K562 (cell line): ENCODE measurements around the gene CNIH3.

ENCODE experiments used
- BHLHE40 ChIP-seq: IDR thresholded peaks from 2 replicates; pipeline ENCODE4 v1.6.1; 2011; ENCODE audit warnings: low read length, improper control_type of control experiment
- CREB3L1 ChIP-seq: fragments of 450-650 bp; IDR thresholded peaks from 2 replicates; pipeline ENCODE4 v1.6.1; 2014; ENCODE audit warnings: low read depth, mild to moderate bottlenecking, moderate library complexity, borderline replicate concordance
- CREM ChIP-seq: IDR thresholded peaks from 2 replicates; pipeline ENCODE4 v1.6.1; 2014; ENCODE audit warnings: antibody characterized with exemption, low read depth
- MYNN ChIP-seq, 2 experiments: sonication (generic); formaldehyde crosslinking in 1 of 2; IDR thresholded peaks; 2 replicates each; pipeline versions ENCODE4 v1.5.0 to v1.6.1; 2016 to 2020; ENCODE audit warnings: antibody characterized with exemption in 1 of 2, missing genetic modification reagents in 1 of 2
- NONO ChIP-seq, 2 experiments: fragments of 200-400 bp in 1 of 2; fragments of 450-650 bp in 1 of 2; formaldehyde crosslinking in 1 of 2; IDR thresholded peaks; 2 replicates each; pipeline ENCODE4 v1.6.1; 2017; ENCODE audit warnings: low read depth in 2 of 2, mild to moderate bottlenecking in 2 of 2, moderate library complexity in 2 of 2, low read length in 1 of 2
- POLR2A ChIP-seq: fragments of 450-650 bp; conservative IDR thresholded peaks from 2 replicates; pipeline ENCODE4 v1.6.1; 2016
- SP1 ChIP-seq: sonication (generic); formaldehyde crosslinking; IDR thresholded peaks from 2 replicates; pipeline ENCODE4 v1.8.1; 2022; ENCODE audit warnings: mild to moderate bottlenecking, missing genetic modification reagents
- ZBTB33 ChIP-seq: sonication (generic); formaldehyde crosslinking; IDR thresholded peaks from 2 replicates; pipeline ENCODE4 v1.8.1; 2023; ENCODE audit warnings: mild to moderate bottlenecking, missing genetic modification reagents
- ZEB2 ChIP-seq: fragments of 450-650 bp; IDR thresholded peaks from 2 replicates; pipeline ENCODE4 v1.6.1; 2016
- ZFX ChIP-seq: sonication (generic); formaldehyde crosslinking; IDR thresholded peaks from 2 replicates; pipeline ENCODE4 v1.8.0; 2022; ENCODE audit warnings: mild to moderate bottlenecking, missing genetic modification reagents, moderate library complexity

GRCh38 chr1:224768971-224769370, 152.9 kb downstream of the CNIH3 start:
- no peak for TF ChIP-seq ZBTB33 (CRISPR knock-in tag)
- TF ChIP-seq MYNN (IDR thresholded peaks at IDR 0.05) = no peak
- TF ChIP-seq MYNN (CRISPR knock-in tag; IDR thresholded peaks at IDR 0.05) = no peak
- TF ChIP-seq POLR2A = no peak
- no peak for TF ChIP-seq ZFX
- no peak for TF ChIP-seq SP1 (CRISPR knock-in tag)
- TF ChIP-seq CREB3L1 = no peak
- no peak for TF ChIP-seq CREM
- no peak for TF ChIP-seq BHLHE40
- TF ChIP-seq NONO (IDR thresholded peaks at IDR 0.05; ENCODE audit: low read depth in 2 of 2, low read length in 1 of 2) = no peak
- no peak for TF ChIP-seq ZEB2
